Activated CD4-positive, alpha-beta T cell treated with anti-CD3 and anti-CD28 coated beads, Interleukin-2, Interleukin-6, amounts not matched to agents 100 ng/mL and 50 ng/mL, durations not matched to agents 16 hours and 8 hours (primary cell): Measurements from ENCODE around the gene CAMKK2.
A peak's percentile ranks its signal among the peaks of the same experiment; 100 is the strongest.
"Not testable (repeated sequence)": the region's sequence is repeated elsewhere in the genome, so short reads cannot be mapped to it uniquely, and the experiment has no call there.

Source experiments
- DNase-seq: peaks from one replicate; pipeline ENCODE4 v3.0.0-alpha.2; 2020

The CAMKK2 gene

DNA sequence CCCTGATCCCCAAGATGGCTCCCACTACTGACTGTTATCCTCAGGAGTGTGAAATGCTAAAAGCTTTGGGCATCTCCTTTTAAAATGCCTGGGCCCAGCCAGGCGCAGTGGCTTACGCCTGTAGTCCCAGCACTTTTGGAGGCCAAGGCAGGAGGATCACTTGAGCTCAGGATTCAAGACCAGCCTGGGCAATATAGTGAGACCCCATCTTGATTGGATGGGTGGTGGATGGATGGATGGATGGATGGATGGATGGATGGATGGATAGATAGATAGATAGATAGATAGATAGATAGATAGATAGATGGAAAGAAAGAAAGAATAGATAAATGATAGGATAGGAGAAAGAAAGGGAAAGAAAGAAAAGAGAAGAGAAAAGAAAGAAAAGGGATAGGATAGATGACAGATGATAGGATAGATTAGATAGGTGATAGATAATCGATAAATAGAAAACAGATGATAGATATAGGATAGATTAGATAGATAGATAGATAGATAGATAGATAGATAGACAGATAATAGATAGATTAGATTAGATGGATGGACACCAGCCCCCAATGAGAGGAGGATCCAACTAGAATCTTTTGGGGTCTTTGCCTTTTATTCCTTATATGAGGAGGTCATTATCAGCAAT, 77.0 kb downstream of the CAMKK2 start:
- no peak for DNase-seq

DNA sequence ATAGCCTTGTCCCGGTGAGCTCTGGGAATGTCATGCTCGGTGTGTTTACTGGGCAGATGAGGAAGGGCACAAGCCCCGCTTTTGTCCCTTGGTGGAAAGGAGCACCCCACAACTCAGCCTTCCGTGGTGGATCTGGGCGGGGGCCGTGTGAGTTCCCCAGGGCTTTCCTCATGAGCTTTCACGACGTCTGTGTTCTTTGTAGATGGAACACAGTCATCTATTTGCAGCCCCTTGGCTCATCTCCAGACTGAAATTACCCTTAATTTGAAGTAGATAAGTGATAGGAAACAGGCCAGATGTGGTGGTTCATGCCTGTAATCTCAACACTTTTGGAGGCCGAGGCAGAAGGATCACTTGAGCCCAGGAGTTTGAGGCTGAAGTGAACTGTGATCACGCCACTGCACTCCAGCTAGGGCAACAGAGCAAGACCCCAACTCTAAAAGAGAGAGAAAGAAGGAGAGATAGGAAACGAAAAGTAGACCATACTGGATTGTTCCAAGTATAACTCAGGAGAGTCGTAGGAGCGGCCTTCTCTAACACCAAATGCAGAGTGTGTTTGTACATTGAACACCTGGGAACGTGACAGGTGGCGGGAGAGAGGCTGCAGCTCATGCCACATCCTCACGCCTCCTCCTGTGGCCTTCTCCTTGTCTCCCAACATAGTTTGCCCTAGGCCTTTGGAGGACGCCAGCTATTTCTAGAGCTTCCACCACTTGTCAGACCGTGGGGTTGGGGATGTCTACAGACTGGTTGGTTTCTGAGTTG, 77.7 kb downstream of the CAMKK2 start:
- DNase-seq, result no peak

DNA sequence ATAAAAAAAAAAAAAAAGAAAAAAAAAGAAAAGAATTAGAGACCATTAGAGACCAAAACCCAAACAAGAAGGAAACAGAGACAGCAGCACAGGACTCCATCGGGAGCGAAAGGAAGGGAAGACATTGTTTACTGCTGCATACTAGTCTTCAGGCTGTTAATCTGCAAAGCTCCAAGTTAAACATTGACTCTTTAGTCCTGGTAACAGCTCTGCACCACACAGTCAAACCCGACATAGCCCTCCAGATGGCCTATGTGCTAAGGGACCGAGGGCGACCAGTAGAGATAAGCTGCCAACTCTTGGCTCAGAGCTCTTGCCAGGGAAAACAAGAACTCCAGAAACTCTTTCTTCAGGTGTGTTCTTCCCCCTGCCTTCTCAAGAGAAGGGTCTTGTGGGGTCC, 78.7 kb downstream of the CAMKK2 start:
- DNase-seq, result no peak

DNA sequence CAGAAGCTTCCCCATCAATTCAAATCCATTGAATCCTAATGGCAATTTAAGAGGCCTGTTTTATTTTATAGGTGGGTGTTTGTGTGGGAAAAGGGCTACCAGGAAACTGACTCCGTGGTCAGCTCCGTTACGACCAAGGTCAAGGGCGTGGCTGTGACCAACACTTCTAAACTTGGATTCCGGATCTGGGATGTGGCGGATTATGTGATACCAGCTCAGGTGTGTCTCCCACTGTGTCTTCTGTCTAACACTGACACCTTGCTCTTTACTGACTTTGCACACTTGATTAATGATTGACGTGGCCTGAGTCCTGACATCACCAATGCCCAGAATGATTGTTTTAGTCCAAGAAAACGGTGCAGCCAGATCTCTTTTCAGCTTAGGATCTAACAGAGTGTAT, 79.4 kb downstream of the CAMKK2 start:
- DNase-seq, result no peak

DNA sequence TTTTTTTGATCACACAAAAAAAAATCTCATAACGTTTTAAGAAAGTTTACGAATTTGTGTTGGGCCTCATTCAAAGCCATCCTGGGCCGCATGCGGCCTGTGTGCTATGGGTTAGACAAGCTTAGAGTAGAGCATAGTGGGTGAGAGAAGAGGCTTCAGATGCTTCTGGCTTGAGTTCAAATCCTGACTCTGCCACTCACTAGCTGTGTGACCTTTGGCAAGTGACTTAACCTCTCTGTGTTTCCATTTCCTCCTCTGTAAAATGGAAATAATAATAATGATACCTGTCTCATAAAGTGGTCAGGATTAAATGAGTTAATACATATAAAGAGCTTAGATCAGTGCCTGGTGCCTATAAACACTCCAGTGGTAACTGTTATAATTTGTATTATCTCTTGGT, 80.4 kb downstream of the CAMKK2 start:
- DNase-seq, result no peak

DNA sequence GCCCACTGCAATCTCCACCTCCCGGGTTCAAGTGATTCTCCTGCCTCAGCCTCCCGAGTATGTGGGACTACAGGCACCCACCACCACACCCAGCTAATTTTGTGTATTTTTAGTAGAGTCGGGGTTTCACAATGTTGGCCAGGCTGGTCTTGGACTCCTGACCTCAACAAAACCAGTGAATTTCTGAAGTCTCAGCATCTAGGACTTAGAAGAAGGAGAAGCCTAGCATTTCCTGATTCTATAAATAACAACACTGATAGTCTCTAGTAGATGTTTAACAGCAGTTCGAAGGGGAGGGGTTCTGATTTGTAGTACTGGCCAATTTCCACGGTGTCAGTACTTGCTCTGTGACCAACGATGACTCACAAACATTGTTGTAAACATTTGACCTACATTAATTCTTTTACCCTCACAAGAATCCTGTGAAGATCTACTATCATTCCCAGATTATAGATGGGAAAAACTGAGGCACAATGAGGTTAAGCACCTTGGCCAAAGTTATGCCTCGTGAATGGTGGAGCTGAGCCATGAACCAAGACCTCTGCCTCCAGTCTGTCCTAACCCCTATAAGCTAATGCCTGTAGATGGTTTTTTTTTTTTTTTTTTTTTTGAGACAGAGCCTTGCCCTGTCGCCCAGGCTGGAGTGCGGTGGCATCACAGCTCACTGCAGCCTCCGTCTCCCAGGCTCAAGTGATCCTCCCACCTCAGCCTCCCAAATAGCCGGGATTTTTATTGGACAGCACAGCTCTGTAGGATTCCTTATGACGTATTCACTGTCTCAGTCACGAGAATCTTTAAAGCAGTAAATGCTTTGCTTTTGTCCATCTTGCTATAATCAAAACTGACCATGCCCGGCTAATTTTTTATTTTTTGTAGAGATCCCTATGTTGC, 81.4 kb downstream of the CAMKK2 start:
- peak; percentile 52 for DNase-seq

DNA sequence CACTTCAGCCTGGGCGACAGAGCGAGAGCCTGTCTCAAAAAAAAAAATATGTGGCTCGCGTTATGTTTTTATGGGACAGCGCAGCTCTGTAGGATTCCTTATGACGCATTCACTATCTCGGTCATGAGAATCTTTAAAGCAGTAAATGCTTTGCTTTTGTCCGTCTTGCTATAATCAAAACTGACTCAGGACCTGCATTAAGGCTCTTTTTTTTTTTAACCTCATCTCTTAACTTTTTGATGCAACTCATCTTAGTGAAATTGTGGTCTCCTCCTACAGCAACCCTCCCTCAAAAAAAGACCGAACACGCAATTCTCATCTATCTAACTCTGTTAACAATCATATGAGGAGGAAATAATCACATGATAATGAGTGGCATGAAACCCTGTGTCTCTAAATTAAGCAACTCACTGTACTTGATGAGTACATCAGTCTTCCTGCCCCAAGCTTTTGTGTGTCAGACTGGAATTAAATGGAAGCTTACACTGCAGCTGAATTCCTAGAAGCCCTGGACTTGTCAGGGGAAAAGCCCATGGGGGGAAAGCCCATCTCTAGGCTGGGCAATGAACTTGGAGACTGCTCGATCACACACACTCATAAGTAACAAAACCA, 82.2 kb downstream of the CAMKK2 start:
- DNase-seq, result peak; percentile 81

DNA sequence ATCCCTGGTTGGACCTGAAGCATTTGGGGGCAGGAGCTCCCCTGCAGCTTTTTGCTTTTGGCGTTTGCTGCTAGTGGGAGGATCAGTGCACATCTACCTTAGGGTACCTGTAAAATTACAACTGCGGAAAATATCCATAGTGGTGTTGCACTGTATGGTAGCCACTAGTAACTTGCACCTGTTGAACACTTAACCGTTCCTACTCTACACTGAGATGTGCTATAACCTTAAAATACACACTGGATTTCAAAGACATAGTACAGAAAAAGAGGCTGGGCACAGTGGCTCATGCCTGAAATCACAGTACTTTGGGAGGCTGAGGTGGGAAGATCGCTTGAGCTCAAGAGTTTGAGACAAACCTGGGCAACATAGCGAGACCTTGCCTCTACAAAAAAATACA, 83.6 kb downstream of the CAMKK2 start:
- DNase-seq, result no peak

DNA sequence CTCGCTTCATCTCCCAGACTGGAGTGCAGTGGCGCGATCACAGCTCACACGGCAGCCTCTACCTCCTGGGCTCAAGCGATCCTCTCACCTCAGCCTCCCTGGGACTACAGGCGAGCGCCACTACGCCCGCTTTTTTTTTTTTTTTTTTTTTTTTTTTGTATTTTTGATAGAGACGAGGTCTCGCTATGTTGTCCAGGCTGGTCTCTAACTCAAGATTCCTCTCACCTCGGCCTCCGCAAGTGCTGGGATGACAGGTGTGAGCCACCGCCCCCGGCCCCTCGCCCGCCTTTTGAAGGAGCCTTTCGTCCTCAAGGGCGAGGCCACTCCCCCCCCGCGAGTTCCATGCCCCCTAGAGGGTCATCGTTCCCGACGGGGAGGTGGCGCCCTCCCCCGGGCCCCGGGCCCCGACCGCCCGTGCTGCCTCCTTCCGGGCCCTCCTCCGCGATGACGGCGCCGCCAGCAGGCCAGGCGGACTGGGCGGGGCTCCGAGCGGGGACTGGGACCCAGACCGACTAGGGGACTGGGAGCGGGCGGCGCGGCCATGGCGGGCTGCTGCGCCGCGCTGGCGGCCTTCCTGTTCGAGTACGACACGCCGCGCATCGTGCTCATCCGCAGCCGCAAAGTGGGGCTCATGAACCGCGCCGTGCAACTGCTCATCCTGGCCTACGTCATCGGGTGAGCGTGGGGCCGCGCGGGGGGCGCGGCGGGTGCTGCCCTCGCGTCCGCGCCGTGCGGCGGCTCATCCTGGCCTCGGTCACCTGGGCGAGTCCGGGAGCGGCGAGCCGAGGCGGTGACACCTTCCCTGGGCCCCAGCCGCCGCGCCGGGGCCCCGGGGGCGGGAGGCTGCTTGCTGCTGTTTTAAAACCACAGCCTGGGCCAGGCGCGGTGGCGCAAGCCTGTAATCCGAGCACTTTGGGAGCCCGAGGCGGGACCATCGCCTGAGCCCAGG, 86.6 kb downstream of the CAMKK2 start, which contains the start of gene P2RX4:
Gene P2RX4 (plus strand): TSS at position 506 of the 949 bp plus-strand sequence. CDS start 36 bp downstream, at position 542.
- DNase-seq, result peak; percentile 94

DNA sequence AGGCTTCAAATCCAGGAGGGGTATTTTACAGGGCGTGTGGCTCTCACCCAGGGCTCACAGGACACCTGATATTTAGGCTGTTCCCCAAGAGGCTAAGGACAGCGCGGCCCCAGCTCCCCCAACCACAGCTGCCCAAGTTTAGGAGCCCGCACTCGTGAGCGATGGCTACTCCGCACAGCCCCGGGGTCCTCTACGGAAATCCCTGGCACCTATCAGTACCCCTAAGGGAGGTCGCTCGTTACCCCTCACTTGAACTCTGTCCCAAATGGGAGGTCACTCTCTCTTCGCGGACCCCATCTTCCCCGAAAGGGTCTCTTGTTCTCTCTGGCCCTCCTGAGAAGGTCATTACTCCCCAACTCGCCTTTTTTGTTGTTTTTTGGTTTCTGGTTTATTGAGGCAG, 87.3 kb downstream of the CAMKK2 start:
- no peak for DNase-seq

DNA sequence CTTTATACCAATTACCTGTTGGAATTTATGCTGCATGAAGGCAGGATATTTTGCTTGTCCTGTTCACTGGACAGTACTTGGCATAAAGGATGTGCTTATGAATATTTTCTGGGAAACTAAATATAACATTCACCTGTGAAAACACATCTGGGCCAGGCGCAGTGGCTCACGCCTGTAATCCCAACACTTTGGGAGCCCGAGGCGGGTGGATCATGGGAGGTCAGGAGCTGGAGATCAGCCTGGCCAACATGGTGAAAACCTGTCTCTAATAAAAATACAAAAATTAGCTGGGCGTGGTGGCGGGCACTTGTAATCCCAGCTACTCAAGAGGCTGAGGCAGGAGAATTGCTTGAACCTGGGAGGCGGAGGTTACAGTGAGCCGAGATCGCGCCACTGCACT, 87.9 kb downstream of the CAMKK2 start:
- not testable (repeated sequence) for DNase-seq

DNA sequence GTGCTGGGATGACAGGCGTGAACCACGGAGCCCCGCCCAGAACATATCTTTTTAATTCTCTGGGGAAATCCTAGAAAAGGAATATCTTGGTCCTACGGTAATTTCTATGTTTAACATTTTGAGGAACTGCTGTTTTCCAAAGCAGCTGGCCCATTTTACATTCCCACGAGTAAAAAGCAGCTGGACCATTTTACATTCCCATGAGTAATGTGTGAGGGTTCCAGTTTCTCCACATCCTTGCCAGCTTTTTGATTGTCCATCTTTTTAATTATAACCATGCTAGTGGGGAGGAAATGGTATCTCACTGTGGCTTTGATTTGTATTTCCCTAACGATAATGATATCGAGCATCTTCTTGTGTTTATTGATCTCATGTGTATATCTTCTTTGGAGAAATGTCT, 91.0 kb downstream of the CAMKK2 start:
- DNase-seq, result no peak

DNA sequence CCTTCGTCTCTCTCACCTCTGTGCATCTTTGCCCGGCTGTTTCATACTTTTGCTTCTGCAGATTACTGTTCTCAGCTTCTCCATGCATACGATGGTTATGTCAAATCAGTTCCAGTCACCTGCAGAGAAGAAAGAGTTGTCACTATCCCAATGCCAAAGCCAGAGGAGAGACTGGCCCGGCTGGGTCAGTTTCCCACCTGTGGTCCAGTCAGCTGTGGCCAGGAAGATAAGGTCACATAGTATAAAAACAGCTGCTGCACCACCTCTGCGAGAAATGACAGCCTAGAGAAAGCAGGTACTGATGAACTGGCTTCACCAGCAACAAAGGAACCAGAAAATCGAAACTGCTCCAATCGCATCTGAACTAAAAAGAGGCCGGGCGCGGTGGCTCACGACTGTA, 93.0 kb downstream of the CAMKK2 start:
- DNase-seq, result no peak

DNA sequence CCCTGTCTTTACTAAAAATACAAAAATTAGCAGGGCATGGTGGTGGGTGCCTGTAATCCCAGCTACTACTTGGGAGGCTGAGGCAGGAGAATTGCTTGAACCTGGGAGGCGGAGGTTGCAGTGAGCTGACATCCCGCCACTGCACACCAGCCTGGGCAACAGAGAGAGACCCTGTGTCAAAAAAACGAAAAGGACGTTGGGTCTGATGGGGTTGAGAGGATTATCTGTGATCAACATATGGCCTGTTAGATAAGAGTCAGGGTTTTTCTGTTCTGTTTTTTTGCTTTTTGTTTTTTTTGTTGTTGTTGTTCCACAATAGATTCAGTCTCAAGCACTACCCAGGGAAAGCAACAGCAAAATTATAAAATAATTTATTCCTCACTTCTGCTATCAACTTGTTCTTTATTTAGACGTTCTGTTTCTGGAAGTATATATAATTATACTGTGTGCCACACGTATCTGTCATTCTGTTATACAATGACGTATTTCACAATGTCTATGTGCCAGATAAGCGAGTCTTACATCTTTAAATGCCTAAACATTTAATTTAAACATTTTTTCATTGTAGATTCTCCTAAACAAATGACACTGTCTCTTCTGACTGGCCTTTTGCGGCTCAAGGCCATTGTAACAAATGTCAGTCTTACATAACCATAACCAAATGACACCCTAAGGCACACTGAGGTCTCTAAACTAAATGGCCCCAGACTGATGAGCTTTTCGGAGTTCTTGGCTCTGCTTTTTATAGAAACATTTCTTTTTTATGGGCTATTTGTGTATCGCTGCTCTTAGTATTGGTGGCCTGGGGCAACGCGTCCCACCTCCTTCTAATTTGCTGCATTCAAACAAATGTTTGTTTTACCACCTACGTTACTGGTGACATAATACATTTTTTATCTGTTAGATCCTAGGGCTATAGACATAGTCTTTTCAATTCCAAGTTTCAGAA, 93.8 kb downstream of the CAMKK2 start:
- DNase-seq, result no peak

DNA sequence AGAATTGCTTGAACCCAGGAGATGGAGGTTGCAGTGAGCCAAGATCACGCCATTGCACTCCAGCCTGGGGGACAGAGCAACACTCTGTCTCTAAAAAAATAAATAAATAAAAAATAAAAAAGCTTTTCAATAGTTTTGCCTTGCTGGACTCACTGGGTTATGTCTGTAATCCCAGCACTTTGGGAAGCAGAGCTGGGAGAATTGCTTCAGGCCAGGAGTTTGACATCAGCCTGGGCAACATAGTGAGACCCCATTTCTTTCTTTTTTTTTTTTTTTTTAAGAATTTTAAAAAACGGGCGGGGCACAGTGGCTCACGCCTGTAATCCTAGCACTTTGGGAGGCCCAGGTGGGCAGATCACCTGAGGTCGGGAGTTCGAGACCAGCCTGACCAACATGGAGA, 95.4 kb downstream of the CAMKK2 start:
- not testable (repeated sequence) for DNase-seq

DNA sequence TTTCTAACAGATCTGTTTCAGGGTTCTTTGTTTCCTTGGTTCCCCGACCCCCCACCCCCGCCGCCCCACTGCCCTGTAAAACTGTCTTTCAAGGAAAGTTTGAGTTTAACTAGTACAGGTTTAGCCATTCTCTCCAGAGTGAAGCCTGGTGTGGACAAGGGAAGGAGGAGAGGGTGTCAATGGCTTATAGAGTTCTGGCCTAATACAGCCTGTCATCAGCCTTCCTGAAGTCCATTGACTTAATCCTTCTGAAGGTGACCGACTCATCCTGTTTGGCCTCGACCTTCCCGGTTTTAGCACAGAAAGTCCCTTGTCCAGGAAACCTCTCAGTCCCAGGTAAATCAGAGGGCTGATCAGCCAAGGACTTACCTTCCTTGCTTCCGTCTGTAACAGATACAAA, 97.6 kb downstream of the CAMKK2 start:
- DNase-seq, result no peak

DNA sequence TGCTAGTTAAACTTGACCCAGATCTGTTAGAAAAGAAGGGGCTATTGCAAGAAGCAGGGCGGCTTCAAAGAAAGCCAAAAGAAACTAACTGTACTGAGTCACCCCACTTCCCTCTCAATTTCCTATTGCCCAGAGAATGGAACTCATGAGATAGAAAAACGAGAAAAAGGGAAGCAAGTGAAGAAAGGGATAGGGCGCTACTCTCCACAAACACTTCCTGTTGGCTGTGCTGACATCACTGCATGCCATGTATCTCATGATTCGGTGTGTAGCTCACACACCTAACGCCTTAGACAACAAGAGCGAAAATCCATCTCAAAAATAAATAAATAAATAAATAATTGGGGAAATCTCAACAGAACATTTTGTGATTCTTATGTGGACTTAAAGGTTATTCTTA, 99.6 kb downstream of the CAMKK2 start:
- DNase-seq, result no peak

DNA sequence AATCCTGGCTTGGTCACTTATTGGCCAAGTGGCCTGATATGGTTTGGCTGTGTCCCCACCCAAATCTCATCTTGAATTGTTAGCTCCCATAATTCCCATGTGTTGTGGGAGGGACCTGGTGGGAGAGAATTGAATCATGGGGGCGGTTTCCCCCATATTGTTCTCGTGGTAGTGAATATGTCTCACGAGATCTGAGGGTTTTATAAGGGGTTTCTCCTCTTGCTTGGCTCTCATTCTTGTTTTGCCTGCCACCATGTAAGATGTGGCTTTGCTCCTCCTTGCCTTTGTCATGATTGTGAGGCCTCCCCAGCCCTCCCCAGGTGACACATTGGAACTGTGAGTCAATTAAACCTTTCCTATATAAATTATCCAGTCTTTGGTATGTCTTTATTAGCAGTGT, 105.4 kb downstream of the CAMKK2 start:
- DNase-seq, result no peak

DNA sequence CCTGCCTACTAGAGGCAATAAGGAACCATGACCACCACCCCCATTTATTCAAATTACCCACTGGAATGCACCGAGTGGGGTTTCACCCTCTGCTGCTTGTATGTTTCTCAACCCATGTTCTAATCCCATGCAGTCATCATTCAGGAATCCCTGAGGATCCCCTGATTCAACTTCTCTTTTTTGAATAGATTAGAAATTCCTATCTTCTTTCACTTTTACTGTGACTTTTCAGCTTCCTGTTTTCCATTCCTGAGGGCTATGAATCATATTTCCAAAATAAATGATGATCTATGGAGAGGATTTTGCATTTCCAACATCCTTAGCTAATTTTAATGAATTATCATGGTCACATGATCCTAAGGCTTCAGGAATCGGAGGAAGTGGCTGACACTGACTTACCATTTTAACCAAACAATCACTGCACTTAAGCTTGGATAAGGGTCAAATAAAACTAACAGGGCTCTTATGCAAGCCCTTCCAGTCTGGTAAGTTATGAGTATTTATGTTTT, 105.9 kb downstream of the CAMKK2 start:
- no peak for DNase-seq

DNA sequence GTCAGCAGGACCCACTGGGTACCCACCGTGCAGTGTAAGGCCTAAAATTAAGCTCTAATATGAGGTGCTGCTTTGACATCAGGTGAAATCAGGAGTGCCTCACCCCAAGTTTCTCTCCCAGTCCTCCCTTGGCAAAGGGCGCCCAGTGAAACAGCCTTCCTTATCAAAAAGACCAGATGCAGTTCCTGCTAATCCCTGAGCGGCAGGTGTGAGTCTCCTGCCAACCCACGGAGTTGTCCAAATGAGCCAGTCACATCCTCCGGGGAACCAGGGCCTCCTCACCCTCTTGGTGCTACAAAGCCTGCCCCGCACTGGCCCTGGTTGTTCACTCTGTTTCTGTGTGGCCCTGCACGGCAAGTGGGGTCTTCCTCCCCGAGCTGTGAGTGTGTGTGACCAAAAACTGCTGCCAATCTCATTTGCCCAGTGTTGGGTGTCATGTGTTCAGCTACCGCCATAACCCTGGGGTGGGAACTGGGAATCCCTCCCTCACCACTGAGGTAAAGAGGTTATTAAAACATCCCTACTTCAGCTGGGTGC, 106.8 kb downstream of the CAMKK2 start:
- no peak for DNase-seq
